ENCODE results near the gene ZNF33B.

DNA sequence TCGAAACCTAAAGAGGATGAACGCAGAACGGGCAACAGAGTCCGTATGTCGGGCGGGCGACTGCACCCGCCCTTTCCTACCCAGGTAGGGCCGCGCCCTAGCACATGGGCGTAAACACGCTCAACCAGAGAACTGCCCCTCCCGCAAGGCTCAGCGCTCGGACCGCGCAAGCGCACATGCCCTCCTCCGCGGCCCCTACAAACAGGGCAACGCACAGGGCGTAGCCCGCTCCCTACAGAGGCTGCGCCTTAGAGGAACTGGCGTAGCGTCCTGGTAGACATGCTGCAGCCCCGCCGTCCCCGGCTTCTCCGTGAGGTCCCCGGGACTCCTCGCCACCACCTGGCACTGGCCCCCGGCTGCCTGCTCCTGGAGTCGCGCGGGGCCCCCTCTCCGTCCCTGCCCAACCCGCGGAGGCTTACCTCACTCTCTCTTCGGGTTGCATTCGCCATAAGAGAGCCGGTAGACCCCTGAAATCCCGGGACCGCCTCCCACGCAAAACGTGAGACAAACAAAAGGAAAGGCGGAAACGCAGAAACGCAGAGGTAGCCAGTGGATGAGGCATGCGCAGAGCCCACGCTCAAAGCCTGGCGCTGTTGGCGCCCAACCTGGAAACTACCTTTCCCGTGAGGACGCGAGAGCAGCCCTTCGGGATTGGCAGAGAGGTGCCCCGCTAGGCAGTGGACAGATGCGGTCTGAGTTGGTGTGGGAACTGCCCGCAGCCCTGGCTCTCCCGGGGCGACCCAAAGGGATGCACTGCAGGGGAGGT lies at the start of gene ZNF33B:
- TF ChIP-seq POLR2A (IDR thresholded peaks at IDR 0.05; ENCODE audit: borderline replicate concordance, extremely low read depth, insufficient read depth, insufficient read length) (peak; percentile 91), EZH2phosphoT487 (IDR thresholded peaks at IDR 0.05; ENCODE audit: borderline replicate concordance) (no peak), CBX3 (IDR thresholded peaks at IDR 0.05; ENCODE audit: low read depth) (peak; percentile 25; the same call in 1 of the 2 replicates)
- TF ChIP-seq, protein P1, sequence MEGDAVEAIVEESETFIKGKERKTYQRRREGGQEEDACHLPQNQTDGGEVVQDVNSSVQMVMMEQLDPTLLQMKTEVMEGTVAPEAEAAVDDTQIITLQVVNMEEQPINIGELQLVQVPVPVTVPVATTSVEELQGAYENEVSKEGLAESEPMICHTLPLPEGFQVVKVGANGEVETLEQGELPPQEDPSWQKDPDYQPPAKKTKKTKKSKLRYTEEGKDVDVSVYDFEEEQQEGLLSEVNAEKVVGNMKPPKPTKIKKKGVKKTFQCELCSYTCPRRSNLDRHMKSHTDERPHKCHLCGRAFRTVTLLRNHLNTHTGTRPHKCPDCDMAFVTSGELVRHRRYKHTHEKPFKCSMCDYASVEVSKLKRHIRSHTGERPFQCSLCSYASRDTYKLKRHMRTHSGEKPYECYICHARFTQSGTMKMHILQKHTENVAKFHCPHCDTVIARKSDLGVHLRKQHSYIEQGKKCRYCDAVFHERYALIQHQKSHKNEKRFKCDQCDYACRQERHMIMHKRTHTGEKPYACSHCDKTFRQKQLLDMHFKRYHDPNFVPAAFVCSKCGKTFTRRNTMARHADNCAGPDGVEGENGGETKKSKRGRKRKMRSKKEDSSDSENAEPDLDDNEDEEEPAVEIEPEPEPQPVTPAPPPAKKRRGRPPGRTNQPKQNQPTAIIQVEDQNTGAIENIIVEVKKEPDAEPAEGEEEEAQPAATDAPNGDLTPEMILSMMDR (IDR thresholded peaks at IDR 0.05 in 2 of 3, conservative IDR thresholded peaks at IDR 0.05 in 1 of 3; ENCODE audit: borderline replicate concordance in 1 of 3, insufficient read depth in 1 of 3, low read depth in 2 of 3, low read length in 2 of 3) = no peak

Measured in HCT116 (cell line).